HG02981 (cell line): Measurements from ENCODE around the gene HLA-DQB1.
"Not testable (repeated sequence)": the region's sequence is repeated elsewhere in the genome, so short reads cannot be mapped to it uniquely, and the experiment has no call there.

Experiments
- ATAC-seq: cut with Tn5 transposase; IDR thresholded peaks from one replicate; pipeline ENCODE4 v1.9.1; 2021; ENCODE audit warnings: mild to moderate bottlenecking, moderate library complexity; ENCODE audit not compliant: unreplicated experiment

The HLA-DQB1 gene

GRCh38 chr6:32666420-32667300 is at the start of gene HLA-DQB1:
HLA-DQB1 (minus strand) TSS chr6:32666657; CDS start chr6:32666607, 50 bp downstream.
- ATAC-seq, result peak; percentile 52

- ATAC-seq, result no peak
Measured at GRCh38 chr6:32713241-32713640, 46.8 kb upstream of the HLA-DQB1 start.

DNA sequence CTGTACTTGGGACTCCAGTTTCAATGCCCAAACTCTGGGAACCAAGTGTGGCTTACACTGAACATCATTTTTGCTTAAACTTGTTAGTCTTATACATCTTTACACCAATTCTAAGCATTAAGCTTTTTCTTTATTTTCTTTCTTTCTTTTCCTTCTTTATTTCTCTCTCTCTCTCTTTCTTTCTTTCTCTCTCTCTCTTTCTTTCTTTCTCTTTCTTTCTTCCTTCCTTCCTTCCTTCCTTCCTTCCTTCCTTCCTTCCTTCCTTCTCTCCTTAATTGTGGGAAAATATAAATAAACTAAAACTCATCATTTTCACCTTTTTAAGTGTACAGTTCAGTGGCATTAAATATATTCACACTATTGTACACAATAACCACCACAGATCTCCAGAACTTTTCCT is 43.2 kb upstream of the HLA-DQB1 start:
- no peak for ATAC-seq

- ATAC-seq, result not testable (repeated sequence)
Measured at GRCh38 chr6:32705164-32705563, 38.7 kb upstream of the HLA-DQB1 start.

DNA sequence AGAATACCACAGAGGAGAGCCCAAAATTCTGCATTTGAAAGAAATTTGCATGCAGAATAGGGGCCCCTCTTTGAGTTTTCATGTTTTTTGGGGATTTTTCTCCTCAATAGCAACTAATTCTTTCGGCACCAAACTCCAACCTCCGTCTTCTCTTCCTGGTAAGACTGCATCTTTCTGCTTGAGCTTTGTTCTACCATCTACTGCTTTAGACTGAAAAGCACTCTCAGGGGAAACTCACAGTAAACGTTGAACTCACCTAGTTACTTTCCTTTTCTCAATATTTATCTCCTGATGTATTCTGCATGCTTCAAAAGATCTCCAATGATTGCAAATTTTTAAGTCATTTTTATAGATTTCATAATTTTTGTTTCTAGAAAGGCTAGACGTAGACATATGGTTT is 36.9 kb upstream of the HLA-DQB1 start:
- no peak for ATAC-seq

- ATAC-seq, result no peak
Measured at GRCh38 chr6:32700391-32701040, 34.1 kb upstream of the HLA-DQB1 start.

DNA sequence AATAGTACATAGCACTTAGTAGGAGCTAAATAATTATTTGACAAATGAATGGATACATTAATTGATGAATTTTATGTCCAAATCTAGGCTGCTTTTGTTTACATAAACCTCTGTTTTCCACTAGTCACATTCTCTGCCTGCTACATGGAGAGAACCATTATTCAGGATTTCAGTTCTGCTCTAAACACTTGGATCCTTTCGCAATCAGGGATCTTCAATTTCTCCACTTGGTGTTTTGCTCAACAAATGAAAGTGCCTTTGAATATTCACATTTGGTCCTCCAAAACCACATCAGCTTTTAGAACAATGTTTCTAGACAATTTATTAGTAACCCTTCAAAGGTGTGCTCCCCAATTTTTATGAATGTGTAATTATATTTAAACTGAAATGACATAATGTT is 30.6 kb upstream of the HLA-DQB1 start:
- ATAC-seq, result no peak

DNA sequence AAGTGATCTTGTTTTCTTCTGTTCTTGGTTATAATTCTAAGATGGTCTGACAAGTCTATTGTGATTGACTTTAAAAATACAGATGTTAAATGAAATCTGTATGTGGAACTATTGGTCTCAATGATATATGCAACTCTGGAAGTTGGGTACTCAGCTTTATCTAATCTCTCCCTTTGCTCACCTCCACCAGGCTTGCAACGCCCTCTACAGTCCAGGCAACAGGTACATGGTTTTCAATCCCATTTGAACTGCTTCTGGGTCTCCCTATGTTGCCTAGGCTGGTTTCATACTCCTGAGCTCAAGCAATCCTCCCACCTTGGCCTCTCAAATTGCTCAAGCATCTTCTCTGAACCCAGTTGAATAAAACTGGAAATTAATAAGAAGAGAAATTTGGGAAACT is 25.6 kb upstream of the HLA-DQB1 start:
- no peak for ATAC-seq

GRCh38 chr6:32689531-32690501 is 23.4 kb upstream of the HLA-DQB1 start:
- no peak for ATAC-seq

DNA sequence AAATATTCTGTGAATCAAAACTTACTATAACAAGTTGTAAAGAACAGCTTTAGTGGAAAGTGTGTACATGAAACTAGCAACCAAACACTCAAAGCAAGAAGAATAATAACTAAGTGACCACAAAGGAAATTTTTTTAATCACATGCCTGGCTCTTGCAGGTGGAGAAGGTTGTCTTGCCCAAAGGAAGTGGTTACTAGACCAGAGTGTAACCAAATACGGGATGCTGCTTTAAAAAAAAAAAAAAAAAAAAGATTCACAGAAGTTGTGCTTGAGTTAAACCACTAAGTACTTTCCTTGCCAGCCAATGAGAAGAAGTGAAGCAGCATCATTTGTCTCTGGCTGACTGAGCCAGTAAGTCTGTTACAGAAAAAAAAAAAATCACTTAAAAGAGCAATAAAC is 19.1 kb upstream of the HLA-DQB1 start:
- peak; percentile 77 for ATAC-seq

- ATAC-seq, result no peak
Measured at GRCh38 chr6:32684246-32684645, 17.8 kb upstream of the HLA-DQB1 start.

DNA sequence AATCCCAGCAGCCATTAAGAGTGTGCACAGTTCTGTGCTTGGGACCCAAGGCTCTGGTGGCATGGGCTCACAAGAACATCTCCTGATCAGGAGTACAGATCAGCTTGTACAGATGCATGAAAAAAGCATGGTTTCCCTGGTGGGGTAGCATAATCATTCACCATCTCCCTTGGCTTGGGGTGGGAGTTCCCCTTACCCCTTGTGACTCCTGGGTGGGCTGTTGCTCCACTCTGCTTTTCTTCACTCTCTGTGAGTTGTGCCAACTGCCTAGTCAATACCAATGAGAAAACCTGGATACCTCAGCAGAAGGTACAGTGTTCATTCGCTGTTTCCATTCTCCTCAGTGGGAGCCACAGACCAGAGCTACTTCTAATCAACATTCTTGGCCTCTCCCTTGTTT is 13.6 kb upstream of the HLA-DQB1 start:
- ATAC-seq, result no peak

DNA sequence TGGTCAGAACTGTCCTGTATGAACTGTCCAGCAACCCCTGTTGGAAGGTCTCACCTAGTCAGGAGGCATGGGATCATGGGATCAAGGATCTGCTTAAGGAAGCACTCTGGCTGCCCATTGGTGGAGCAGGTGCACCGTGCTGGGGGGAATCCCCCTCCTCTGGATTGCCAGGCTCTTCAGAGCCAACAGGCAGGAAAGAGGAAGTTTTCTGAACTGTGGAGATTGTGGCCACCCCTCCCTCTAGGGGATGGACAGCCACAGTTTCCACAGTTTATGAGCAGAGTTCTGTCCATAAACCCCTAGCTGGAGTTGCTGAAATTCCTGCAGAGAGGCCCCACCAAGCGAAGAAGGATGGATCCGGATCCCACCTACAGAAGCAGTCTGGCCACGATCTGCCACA is 13.0 kb upstream of the HLA-DQB1 start:
- no peak for ATAC-seq

DNA sequence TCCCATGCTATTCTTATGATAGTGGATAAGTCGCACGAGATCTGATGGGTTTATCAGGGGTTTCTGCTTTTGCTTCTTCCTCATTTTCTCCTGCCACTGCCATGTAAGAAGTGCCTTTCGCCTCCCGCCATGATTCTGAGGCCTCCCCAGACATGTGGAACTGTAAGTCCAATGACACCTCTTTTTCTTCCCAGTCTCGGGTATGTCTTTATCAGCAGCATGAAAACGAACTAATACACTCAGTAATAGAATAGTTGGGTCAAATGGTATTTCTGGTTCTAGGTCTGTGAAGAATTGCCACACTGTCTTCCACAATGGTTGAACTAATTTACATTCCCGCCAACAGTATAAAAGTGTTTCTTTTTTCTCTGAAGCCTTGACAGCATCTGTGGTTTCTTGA is 7.7 kb upstream of the HLA-DQB1 start:
- not testable (repeated sequence) for ATAC-seq

DNA sequence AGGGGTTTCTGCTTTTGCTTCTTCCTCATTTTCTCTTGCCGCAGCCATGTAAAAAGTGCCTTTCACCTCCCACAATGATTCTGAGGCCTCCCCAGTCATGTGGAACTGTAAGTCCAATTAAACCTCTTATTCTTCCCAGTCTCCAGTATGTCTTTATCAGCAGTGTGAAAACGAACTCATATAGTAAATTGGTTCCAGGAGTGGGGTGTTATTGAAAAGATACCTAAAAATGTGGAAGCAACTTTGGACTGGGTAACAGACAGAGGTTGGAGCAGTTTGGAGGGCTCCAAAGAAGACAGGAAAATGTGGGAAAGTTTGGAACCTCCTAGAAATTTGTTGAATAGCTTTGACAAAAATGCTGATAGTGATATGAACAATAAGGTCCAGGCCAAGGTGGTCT is 5.5 kb upstream of the HLA-DQB1 start:
- not testable (repeated sequence) for ATAC-seq

- no peak for ATAC-seq
Measured at GRCh38 chr6:32669893-32670292, 3.4 kb upstream of the HLA-DQB1 start.

GRCh38 chr6:32669240-32669639 is 2.8 kb upstream of the HLA-DQB1 start:
- ATAC-seq, result no peak

DNA sequence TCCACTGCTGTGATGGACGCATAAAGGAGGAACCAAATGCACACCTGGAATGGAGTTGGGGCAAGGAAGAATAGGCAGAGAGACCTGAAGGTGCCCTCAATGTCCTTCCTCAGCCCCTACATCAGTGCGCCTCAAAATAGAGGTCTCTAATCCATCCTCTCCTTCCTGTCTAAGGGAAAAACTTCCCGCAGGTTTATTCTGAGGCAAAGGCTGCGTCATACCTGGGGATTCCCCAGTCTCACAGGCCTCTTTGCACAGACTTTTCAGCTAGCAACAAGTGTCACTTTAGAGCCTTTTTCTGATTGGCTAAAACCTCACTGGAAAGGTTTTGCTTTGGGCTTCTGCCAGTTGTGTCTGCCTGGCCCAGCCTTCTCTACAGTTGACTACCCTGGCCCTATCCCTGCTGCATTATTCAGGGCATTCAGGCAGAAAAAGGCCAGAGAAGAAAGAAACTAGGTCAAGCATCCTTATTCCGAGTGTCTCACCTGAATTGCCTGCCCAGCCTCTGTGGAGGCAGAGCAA is 1.8 kb upstream of the HLA-DQB1 start:
- ATAC-seq, result peak; percentile 50

DNA sequence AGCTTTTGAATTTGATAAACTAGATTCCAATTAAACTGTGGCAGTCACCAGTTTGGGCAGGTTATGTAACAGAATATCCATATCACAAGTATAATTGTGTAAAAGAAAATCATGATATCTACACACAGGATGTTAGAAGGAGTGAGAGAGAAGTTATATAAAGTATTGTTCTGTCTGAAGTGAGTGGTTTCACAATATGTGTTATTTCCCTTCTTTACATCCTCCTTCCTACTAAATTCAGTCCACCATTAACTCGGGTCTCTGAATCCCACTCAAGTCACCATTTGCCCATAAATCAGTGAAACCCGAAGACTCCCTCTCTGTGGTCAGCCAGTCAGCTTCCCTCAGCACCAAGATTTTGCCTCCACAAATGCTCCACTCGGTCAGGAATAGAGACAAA is 796 bp downstream of the HLA-DQB1 start:
- ATAC-seq, result no peak

DNA sequence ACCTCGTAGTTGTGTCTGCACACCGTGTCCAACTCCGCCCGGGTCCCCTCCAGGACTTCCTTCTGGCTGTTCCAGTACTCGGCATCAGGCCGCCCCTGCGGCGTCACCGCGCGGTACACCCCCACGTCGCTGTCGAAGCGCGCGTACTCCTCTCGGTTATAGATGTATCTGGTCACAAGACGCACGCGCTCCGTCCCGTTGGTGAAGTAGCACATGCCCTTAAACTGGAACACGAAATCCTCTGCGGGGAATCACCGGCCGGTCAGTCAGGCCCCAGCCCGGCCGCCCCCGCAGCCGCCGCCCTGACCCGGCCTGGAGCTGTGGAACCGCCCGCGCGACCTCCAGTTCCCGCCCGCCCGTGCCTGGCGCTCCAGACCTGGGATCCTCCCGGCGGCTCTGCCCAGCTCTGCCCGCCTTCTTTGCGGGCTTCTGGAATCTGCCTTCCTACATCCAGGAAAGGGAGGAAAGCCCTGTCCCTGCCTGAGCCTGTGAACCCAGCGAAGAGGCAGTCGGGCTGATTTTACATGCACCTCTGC is 1.6 kb downstream of the HLA-DQB1 start:
- peak; percentile 44 for ATAC-seq

DNA sequence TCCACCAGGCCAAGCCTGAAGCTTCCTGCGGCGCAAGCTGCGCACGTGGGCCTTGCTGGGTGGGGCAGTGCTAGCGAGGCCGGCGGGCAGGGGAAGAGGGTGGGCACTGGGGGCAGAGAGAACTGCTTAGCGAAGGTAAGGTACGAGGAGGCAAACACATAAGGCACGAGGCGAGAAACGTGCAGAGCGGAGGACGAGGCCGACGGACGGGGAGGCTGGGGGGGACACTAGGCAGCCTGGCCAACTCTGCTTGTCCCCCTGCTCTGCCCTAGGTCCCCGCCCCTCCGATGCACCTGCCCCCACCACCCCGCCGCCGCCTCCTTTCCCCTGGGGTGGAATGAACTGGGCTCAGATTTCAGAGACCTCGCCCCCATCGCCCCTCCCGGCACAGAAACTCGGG is 2.1 kb downstream of the HLA-DQB1 start:
- no peak for ATAC-seq
